ENCODE measurements around the gene PTPRS. TPM values are rescaled to one million over a fixed set of nuclear protein-coding genes. Genes with fewer than 3 reads are reported as not detected.

The PTPRS gene
- total and polyA plus RNA-seq, 7 donors: 0.46 to 211 (median 120) TPM

- Histone ChIP-seq H3K27me3 (no peaks in the 10 kb centered on the region), H3K9me3 (peaks cover 0 to 5% (median 2%) of the 10 kb centered on the region in 4 donors), H3K27ac (no peak overlapping the region), H3K4me3 (no peak overlapping the region), H3K36me3 (no peaks in the 10 kb centered on the region), H3K4me1 (peaks cover 0 to 7% (median 4%) of the 10 kb centered on the region in 4 donors)
- DNase-seq: no peak
- 51 to 63% methylated on average over 9 of the region's 9 CpGs for WGBS, 2 donors
- no peak for TF ChIP-seq POLR2A (IDR thresholded peaks at IDR 0.05)
- TF ChIP-seq EP300 (IDR thresholded peaks at IDR 0.05): no peak
- no peak for TF ChIP-seq POLR2AphosphoS5 (IDR thresholded peaks at IDR 0.05)
- no peak for TF ChIP-seq CTCF (IDR thresholded peaks at IDR 0.05)
- intact Hi-C loops (cut with DNase I): no loop called here
Measured at GRCh38 chr19:5326545-5326944, 14.1 kb downstream of the PTPRS start.

GRCh38 chr19:5324947-5325346, 15.7 kb downstream of the PTPRS start:
- no peak for DNase-seq
- Histone ChIP-seq H3K36me3 (no peaks in the 10 kb centered on the region), H3K4me3 (no peak overlapping the region), H3K9me3 (peaks cover 0 to 5% (median 2%) of the 10 kb centered on the region in 4 donors), H3K27me3 (no peaks in the 10 kb centered on the region), H3K27ac (no peak overlapping the region), H3K4me1 (peaks cover 0 to 7% (median 4%) of the 10 kb centered on the region in 4 donors)
- intact Hi-C loops (cut with DNase I): no loop called here
- WGBS, 2 donors: 89 to 93% methylated on average over 3 of the region's 3 CpGs
- no peak for TF ChIP-seq CTCF (IDR thresholded peaks at IDR 0.05)
- no peak for TF ChIP-seq EP300 (IDR thresholded peaks at IDR 0.05)

GRCh38 chr19:5323475-5323811, 17.2 kb downstream of the PTPRS start:
- no peak overlapping the region for H3K4me3 ChIP-seq
- intact Hi-C loops (cut with DNase I): no loop called here
- peaks cover 0 to 5% (median 2%) of the 10 kb centered on the region in 4 donors for H3K9me3 ChIP-seq
- H3K4me1 ChIP-seq: peaks cover 0 to 7% (median 4%) of the 10 kb centered on the region in 4 donors
- H3K27me3 ChIP-seq: no peaks in the 10 kb centered on the region
- WGBS, 2 donors: 85 to 88% methylated on average over 7 of the region's 7 CpGs
- no peaks in the 10 kb centered on the region for H3K36me3 ChIP-seq
- H3K27ac ChIP-seq: no peak overlapping the region
- DNase-seq: no peak
- TF ChIP-seq CTCF (IDR thresholded peaks at IDR 0.05): no peak
- TF ChIP-seq EP300 (IDR thresholded peaks at IDR 0.05): no peak

- DNase-seq: no peak
- no peak for TF ChIP-seq POLR2AphosphoS5 (IDR thresholded peaks at IDR 0.05)
- no peak for TF ChIP-seq EP300 (IDR thresholded peaks at IDR 0.05)
- no peak for TF ChIP-seq CTCF (IDR thresholded peaks at IDR 0.05)
- no peak for TF ChIP-seq POLR2A (IDR thresholded peaks at IDR 0.05)
- WGBS, 2 donors: 30 to 46% methylated on average over 34 of the region's 34 CpGs
- H3K27ac ChIP-seq: no peak overlapping the region
- no peaks in the 10 kb centered on the region for H3K27me3 ChIP-seq
- H3K9me3 ChIP-seq: peaks cover 0 to 5% (median 2%) of the 10 kb centered on the region in 4 donors
- H3K4me3 ChIP-seq: no peak overlapping the region
- intact Hi-C loops (cut with DNase I): no loop called here
- peaks cover 0 to 7% (median 4%) of the 10 kb centered on the region in 4 donors for H3K4me1 ChIP-seq
- no peaks in the 10 kb centered on the region for H3K36me3 ChIP-seq
Measured at GRCh38 chr19:5321851-5322681, 18.5 kb downstream of the PTPRS start.

Data from sigmoid colon (tissue), 7 donors.